ENCODE measurements around the gene ANKRD63. TPM values are rescaled to one million over a fixed set of nuclear protein-coding genes. Genes with fewer than 3 reads are reported as not detected.

ANKRD63 gene
- total RNA-seq, 2 donors from 2014 or later: not detected

- no peak overlapping the region for H3K27ac ChIP-seq
- H3K27me3 ChIP-seq: no peaks in the 10 kb centered on the region
- no peaks in the 10 kb centered on the region for H3K9me3 ChIP-seq
- ATAC-seq (no peak), DNase-seq (no peak)
- TF ChIP-seq CTCF (IDR thresholded peaks at IDR 0.05) (no peak), POLR2A (IDR thresholded peaks at IDR 0.05) (no peak)
- H3K4me3 ChIP-seq: no peak overlapping the region
- WGBS, 2 donors: 66 to 75% methylated on average over 2 to 4 of the region's 4 CpGs
- no peaks in the 10 kb centered on the region for H3K36me3 ChIP-seq (replicated peaks in 1 of 2; ENCODE audit: insufficient read depth in 1 of 2, low read depth in 2 of 2)
- intact Hi-C loops (cut with DNase I): no loop called here
- H3K4me1 ChIP-seq: peaks cover 12% of the 10 kb centered on the region
These were observed 47.5 kb downstream of the ANKRD63 start for GRCh38 chr15:40235201-40235885.

- no peak overlapping the region for H3K27ac ChIP-seq
- intact Hi-C loops (cut with DNase I): no loop called here
- ATAC-seq (no peak), DNase-seq (no peak)
- TF ChIP-seq POLR2A (IDR thresholded peaks at IDR 0.05) (no peak), CTCF (IDR thresholded peaks at IDR 0.05) (no peak)
- H3K4me1 ChIP-seq: peaks cover 12% of the 10 kb centered on the region
- H3K4me3 ChIP-seq: no peak overlapping the region
- no peaks in the 10 kb centered on the region for H3K27me3 ChIP-seq
- no peaks in the 10 kb centered on the region for H3K9me3 ChIP-seq
- 76 to 92% methylated on average over 4 of the region's 4 CpGs for WGBS, 2 donors
- H3K36me3 ChIP-seq (replicated peaks in 1 of 2; ENCODE audit: insufficient read depth in 1 of 2, low read depth in 2 of 2): no peaks in the 10 kb centered on the region
These were observed 48.1 kb downstream of the ANKRD63 start for GRCh38 chr15:40234783-40235182.

GRCh38 chr15:40233727-40234577 is 48.9 kb downstream of the ANKRD63 start:
- H3K4me3 ChIP-seq: no peak overlapping the region
- no peak for TF ChIP-seq CTCF (IDR thresholded peaks at IDR 0.05)
- no peak for TF ChIP-seq POLR2A (IDR thresholded peaks at IDR 0.05)
- no peaks in the 10 kb centered on the region for H3K9me3 ChIP-seq
- intact Hi-C loops (cut with DNase I): no loop called here
- H3K36me3 ChIP-seq (replicated peaks in 1 of 2; ENCODE audit: insufficient read depth in 1 of 2, low read depth in 2 of 2): no peaks in the 10 kb centered on the region
- ATAC-seq (no peak), DNase-seq (no peak)
- H3K4me1 ChIP-seq: peaks cover 5% of the 10 kb centered on the region
- H3K27me3 ChIP-seq: no peaks in the 10 kb centered on the region
- no peak overlapping the region for H3K27ac ChIP-seq
- 83 to 90% methylated on average over 9 to 11 of the region's 11 CpGs for WGBS, 2 donors

GRCh38 chr15:40232625-40233070 is 50.2 kb downstream of the ANKRD63 start:
- no peaks in the 10 kb centered on the region for H3K9me3 ChIP-seq
- no peaks in the 10 kb centered on the region for H3K4me1 ChIP-seq
- WGBS, 2 donors: 80 to 83% methylated on average over 1 to 7 of the region's 7 CpGs
- ATAC-seq (no peak), DNase-seq (no peak)
- no peaks in the 10 kb centered on the region for H3K36me3 ChIP-seq (replicated peaks in 1 of 2; ENCODE audit: insufficient read depth in 1 of 2, low read depth in 2 of 2)
- no peak overlapping the region for H3K27ac ChIP-seq
- intact Hi-C loops (cut with DNase I): no loop called here
- no peaks in the 10 kb centered on the region for H3K27me3 ChIP-seq
- no peak overlapping the region for H3K4me3 ChIP-seq
- TF ChIP-seq POLR2A (IDR thresholded peaks at IDR 0.05): no peak
- TF ChIP-seq CTCF (IDR thresholded peaks at IDR 0.05): no peak

Other genes with a start within 250 kb of the ANKRD63 start
- 100 to 1,000 TPM; 122 to 209 TPM for gene SRP14, start 243.9 kb downstream of the ANKRD63 start, total RNA-seq
- 10 to 100 TPM in 1 of 2 donors, 1 to 10 TPM in 1; 4.3 to 16.1 TPM for gene BMF, start 174.2 kb downstream of the ANKRD63 start, total RNA-seq
- not detected for gene BUB1B, start 122.0 kb downstream of the ANKRD63 start, total RNA-seq
- gene PAK6, start 44.0 kb downstream of the ANKRD63 start, total RNA-seq: 10 to 100 TPM; 14.8 to 22.4 TPM
- 1 to 10 TPM; 3.1 to 4.6 TPM for gene PLCB2, start 24.9 kb upstream of the ANKRD63 start, total RNA-seq
- gene INAFM2, start 40.6 kb upstream of the ANKRD63 start, total RNA-seq: 10 to 100 TPM in 1 of 2 donors, 1 to 10 TPM in 1; 8.8 to 22.4 TPM
- gene CCDC9B, start 57.9 kb upstream of the ANKRD63 start, total RNA-seq: 10 to 100 TPM; 17.1 to 26.4 TPM
- gene PHGR1, start 68.0 kb upstream of the ANKRD63 start, total RNA-seq: not detected
- under 1 TPM; under 0.01 to 0.52 TPM for gene DISP2, start 75.2 kb upstream of the ANKRD63 start, total RNA-seq
- gene KNSTRN, start 99.7 kb upstream of the ANKRD63 start, total RNA-seq: 1 to 10 TPM; 3.3 to 5.7 TPM
- 10 to 100 TPM; 30.3 to 34.0 TPM for gene IVD, start 122.7 kb upstream of the ANKRD63 start, total RNA-seq
- gene BAHD1, start 157.9 kb upstream of the ANKRD63 start, total RNA-seq: 10 to 100 TPM; 10.1 to 16.2 TPM
- gene CHST14, start 187.9 kb upstream of the ANKRD63 start, total RNA-seq: 1 to 10 TPM; 4.7 to 8.6 TPM